Measurements from ENCODE around the gene SELENOK. TPM values are rescaled to one million over a fixed set of nuclear protein-coding genes. Genes with fewer than 3 reads are reported as not detected.

SELENOK gene
- total and polyA plus RNA-seq, 2 of the 4 experiments (the other 2 are of a cell fraction) = 35.5 to 37.1 TPM

DNA sequence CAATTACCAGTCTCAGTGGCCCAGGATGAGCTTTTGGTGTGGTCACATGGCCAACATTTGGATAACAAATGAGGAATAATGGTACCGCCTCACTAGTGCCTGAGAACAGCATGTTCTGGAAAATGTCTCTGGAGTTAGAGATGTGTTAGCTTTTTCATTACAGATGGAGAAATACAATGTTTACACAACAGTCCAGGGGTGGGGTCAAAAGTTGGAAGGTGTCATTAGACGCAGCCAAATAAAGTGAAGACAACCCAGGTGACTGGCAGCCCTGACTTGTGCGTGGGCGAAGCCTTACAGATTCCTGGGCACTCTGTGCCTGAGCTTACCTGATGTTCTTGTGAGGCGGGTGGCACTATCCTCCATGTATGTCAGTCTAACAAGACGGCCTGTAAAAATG, 32.5 kb downstream of the SELENOK start:
- Histone ChIP-seq H4K20me1 (ENCODE audit: insufficient read depth, low read length) (no peaks in the 10 kb centered on the region), H3K36me3 (ENCODE audit: control insufficient read depth, insufficient read depth, low read length) (peaks cover 12% of the 10 kb centered on the region; the same call in 1 of the 2 replicates), H4K5ac (ENCODE audit: low read depth, low read length) (no peak overlapping the region), H4K8ac (ENCODE audit: low read depth in 2 of 2, low read length in 2 of 2) (no peak overlapping the region), H3K9ac (ENCODE audit: low read depth, low read length) (no peak overlapping the region), H3K18ac (ENCODE audit: low read depth, low read length) (no peak overlapping the region), H3K79me1 (ENCODE audit: low read depth in 1 of 2, low read length in 2 of 2) (no peaks in the 10 kb centered on the region), H3K4me3 (ENCODE audit: insufficient read depth, low read depth, low read length) (no peak overlapping the region), H3K9me1 (ENCODE audit: insufficient read depth, low read length) (no peaks in the 10 kb centered on the region), H2BK5ac (ENCODE audit: low read depth, low read length, poor library complexity, severe bottlenecking) (no peak overlapping the region), H2BK20ac (ENCODE audit: low read depth, low read length) (no peak overlapping the region), H2BK120ac (ENCODE audit: low read depth, low read length) (no peak overlapping the region), H3K14ac (replicated peaks; ENCODE audit: low read depth, low read length) (no peak overlapping the region), H3K27ac (ENCODE audit: insufficient read depth, low read length) (no peak overlapping the region), H3K27me3 (ENCODE audit: control insufficient read depth, insufficient read depth, low read length) (no peaks in the 10 kb centered on the region), H2AK5ac (ENCODE audit: low read depth, low read length) (no peak overlapping the region), H3K4ac (ENCODE audit: low read depth, low read length) (no peak overlapping the region), H3K23ac (ENCODE audit: low read depth, low read length) (no peak overlapping the region), H3K9me3 (ENCODE audit: control insufficient read depth, insufficient read depth, low read length) (no peaks in the 10 kb centered on the region), H4K91ac (ENCODE audit: insufficient read depth, low read depth, low read length) (no peak overlapping the region), H3K4me2 (ENCODE audit: low read depth, low read length) (no peak overlapping the region), H3K56ac (ENCODE audit: extremely low read depth, insufficient read depth, low read length) (no peak overlapping the region), H3K4me1 (ENCODE audit: control insufficient read depth, insufficient read depth, low read length) (no peaks in the 10 kb centered on the region), H2BK15ac (ENCODE audit: low read depth, low read length) (no peak overlapping the region), H2AK9ac (replicated peaks; ENCODE audit: low read depth, low read length, poor library complexity) (no peak overlapping the region), H2AFZ (replicated peaks; ENCODE audit: low read length, poor library complexity) (no peak overlapping the region)
- intact Hi-C loops (cut with micrococcal nuclease) (no loop called here), in situ Hi-C loops (cut with MboI; ENCODE audit: low sequenced_read_pairs) (no loop called here), dilution Hi-C loops (cut with HindIII; ENCODE audit: low sequenced_read_pairs, unreplicated experiment) (no loop called here)
- POLR2A ChIA-PET (ENCODE audit: unreplicated experiment) = no interaction called here
- BruUV-seq (replicated peaks) = no TSS peak
- DNase-seq = no peak
- TF ChIP-seq, protein P1, sequence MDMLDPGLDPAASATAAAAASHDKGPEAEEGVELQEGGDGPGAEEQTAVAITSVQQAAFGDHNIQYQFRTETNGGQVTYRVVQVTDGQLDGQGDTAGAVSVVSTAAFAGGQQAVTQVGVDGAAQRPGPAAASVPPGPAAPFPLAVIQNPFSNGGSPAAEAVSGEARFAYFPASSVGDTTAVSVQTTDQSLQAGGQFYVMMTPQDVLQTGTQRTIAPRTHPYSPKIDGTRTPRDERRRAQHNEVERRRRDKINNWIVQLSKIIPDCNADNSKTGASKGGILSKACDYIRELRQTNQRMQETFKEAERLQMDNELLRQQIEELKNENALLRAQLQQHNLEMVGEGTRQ (IDR thresholded peaks at IDR 0.05; ENCODE audit: low read depth, low read length) = no peak
- TF ChIP-seq, protein P2, sequence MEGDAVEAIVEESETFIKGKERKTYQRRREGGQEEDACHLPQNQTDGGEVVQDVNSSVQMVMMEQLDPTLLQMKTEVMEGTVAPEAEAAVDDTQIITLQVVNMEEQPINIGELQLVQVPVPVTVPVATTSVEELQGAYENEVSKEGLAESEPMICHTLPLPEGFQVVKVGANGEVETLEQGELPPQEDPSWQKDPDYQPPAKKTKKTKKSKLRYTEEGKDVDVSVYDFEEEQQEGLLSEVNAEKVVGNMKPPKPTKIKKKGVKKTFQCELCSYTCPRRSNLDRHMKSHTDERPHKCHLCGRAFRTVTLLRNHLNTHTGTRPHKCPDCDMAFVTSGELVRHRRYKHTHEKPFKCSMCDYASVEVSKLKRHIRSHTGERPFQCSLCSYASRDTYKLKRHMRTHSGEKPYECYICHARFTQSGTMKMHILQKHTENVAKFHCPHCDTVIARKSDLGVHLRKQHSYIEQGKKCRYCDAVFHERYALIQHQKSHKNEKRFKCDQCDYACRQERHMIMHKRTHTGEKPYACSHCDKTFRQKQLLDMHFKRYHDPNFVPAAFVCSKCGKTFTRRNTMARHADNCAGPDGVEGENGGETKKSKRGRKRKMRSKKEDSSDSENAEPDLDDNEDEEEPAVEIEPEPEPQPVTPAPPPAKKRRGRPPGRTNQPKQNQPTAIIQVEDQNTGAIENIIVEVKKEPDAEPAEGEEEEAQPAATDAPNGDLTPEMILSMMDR (conservative IDR thresholded peaks at IDR 0.05; ENCODE audit: low read depth, low read length) = no peak
- TF ChIP-seq RAD21 (IDR thresholded peaks at IDR 0.05; ENCODE audit: low read length) (no peak), RCOR1 (IDR thresholded peaks at IDR 0.05; ENCODE audit: insufficient replicate concordance, low read length) (no peak), FOS (IDR thresholded peaks at IDR 0.05; ENCODE audit: low read depth, low read length) (no peak), MAZ (IDR thresholded peaks at IDR 0.05; ENCODE audit: borderline replicate concordance, low read depth, low read length) (no peak), NFE2L2 (IDR thresholded peaks at IDR 0.05; ENCODE audit: low read depth, low read length) (no peak), SMC3 (IDR thresholded peaks at IDR 0.05; ENCODE audit: low read depth, low read length) (no peak), MAFK (IDR thresholded peaks at IDR 0.05; ENCODE audit: low read depth, low read length) (no peak), POLR2A (IDR thresholded peaks at IDR 0.05; ENCODE audit: low read depth, low read length) (no peak), CHD1 (IDR thresholded peaks at IDR 0.05; ENCODE audit: low read depth, low read length) (no peak), MXI1 (IDR thresholded peaks at IDR 0.05; ENCODE audit: borderline replicate concordance, low read depth, low read length) (no peak), CEBPB (IDR thresholded peaks at IDR 0.05; ENCODE audit: low read depth, low read length) (no peak), BHLHE40 (IDR thresholded peaks at IDR 0.05; ENCODE audit: low read depth, low read length) (no peak), RFX5 (IDR thresholded peaks at IDR 0.05; ENCODE audit: low read depth, low read length) (no peak)
- TF ChIP-seq, protein P3, sequence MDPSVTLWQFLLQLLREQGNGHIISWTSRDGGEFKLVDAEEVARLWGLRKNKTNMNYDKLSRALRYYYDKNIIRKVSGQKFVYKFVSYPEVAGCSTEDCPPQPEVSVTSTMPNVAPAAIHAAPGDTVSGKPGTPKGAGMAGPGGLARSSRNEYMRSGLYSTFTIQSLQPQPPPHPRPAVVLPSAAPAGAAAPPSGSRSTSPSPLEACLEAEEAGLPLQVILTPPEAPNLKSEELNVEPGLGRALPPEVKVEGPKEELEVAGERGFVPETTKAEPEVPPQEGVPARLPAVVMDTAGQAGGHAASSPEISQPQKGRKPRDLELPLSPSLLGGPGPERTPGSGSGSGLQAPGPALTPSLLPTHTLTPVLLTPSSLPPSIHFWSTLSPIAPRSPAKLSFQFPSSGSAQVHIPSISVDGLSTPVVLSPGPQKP (IDR thresholded peaks at IDR 0.05; ENCODE audit: borderline replicate concordance, low read depth, low read length) = no peak
- CTCF ChIA-PET = no interaction called here
- no CpG with 5 or more reads among the region's 6 CpGs for WGBS, 2 experiments (ENCODE audit: extremely low coverage in 2 of 2, insufficient read length in 1 of 2)
- no peak for ATAC-seq (ENCODE audit: low read depth)

Measured in IMR-90 (cell line).